Effector memory CD4-positive, alpha-beta T cell (primary cell): Measurements from ENCODE around the gene USP44.
"Not testable (repeated sequence)": the region's sequence is repeated elsewhere in the genome, so short reads cannot be mapped to it uniquely, and the experiment has no call there.

Source experiments
- DNase-seq, 3 donors: peaks; one replicate each; pipeline ENCODE4 v3.0.0-alpha.2; 2020
- H3K27ac ChIP-seq: 2 replicates; pipeline ENCODE4 v1.7.0; 2013; ENCODE audit warnings: mild to moderate bottlenecking, low read length, moderate library complexity; ENCODE audit not compliant: insufficient read depth, poor library complexity, severe bottlenecking
- H3K27me3 ChIP-seq: replicated peaks from 2 replicates; pipeline ENCODE4 v1.7.0; 2013; ENCODE audit warnings: mild to moderate bottlenecking, low read length; ENCODE audit not compliant: insufficient read depth, control insufficient read depth, poor library complexity, severe bottlenecking
- H3K36me3 ChIP-seq: 2 replicates; pipeline ENCODE4 v1.7.0; 2013; ENCODE audit warnings: mild to moderate bottlenecking, low read length, moderate library complexity; ENCODE audit not compliant: control insufficient read depth, insufficient read depth
- H3K4me1 ChIP-seq: 2 replicates; pipeline ENCODE4 v1.7.0; 2013; ENCODE audit warnings: low read length, mild to moderate bottlenecking; ENCODE audit not compliant: control insufficient read depth, insufficient read depth, poor library complexity, severe bottlenecking
- H3K4me3 ChIP-seq: 2 replicates; pipeline ENCODE4 v1.7.0; 2013; ENCODE audit warnings: low read length, low read depth, mild to moderate bottlenecking; ENCODE audit not compliant: insufficient read depth, poor library complexity, severe bottlenecking
- H3K9me3 ChIP-seq: 2 replicates; pipeline ENCODE4 v1.7.0; 2013; ENCODE audit warnings: mild to moderate bottlenecking, low read length, moderate library complexity; ENCODE audit not compliant: control insufficient read depth

Gene USP44

DNA sequence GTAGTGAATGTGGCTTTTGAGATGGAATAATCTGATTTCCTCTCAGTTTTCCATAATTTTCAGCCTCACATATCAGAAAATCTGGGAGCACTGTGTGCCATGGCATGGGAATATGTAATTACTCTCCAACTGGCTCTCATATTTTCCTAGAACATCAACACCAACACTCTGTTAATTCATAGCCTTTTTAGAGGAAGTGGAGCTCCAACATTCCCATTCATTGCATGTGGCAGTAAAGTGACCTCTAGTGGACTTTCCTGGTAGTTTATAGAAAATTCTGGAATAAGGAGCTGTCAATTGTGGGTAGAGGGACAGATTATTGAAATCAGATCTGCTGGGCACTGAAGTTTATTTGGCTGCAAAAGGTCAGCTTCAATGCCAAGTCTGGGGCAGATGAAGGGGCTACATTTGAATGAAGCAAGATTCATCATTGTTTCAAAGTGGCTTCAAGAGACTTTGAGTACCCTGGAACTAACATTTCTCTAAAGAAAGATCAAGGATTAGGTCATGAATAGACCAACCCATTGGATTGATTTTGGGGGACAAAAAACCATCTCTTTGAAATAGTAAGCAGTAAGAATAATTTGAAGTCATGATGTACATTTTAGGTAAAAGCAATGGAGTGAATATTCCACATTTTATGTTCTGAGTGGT, 23.6 kb upstream of the USP44 start:
- H3K36me3 ChIP-seq = no peaks in the 10 kb centered on the region
- no peak overlapping the region for H3K4me3 ChIP-seq
- H3K4me1 ChIP-seq = no peaks in the 10 kb centered on the region
- no peak overlapping the region for H3K27ac ChIP-seq
- no peak for DNase-seq
- no peaks in the 10 kb centered on the region for H3K9me3 ChIP-seq
- H3K27me3 ChIP-seq = no peaks in the 10 kb centered on the region

- H3K27ac ChIP-seq = no peak overlapping the region
- H3K4me1 ChIP-seq = no peaks in the 10 kb centered on the region
- no peak for DNase-seq
- H3K4me3 ChIP-seq = no peak overlapping the region
- H3K27me3 ChIP-seq = no peaks in the 10 kb centered on the region
- H3K36me3 ChIP-seq = no peaks in the 10 kb centered on the region
- no peaks in the 10 kb centered on the region for H3K9me3 ChIP-seq
Observed at GRCh38 chr12:95573951-95574576, 22.8 kb upstream of the USP44 start.

DNA sequence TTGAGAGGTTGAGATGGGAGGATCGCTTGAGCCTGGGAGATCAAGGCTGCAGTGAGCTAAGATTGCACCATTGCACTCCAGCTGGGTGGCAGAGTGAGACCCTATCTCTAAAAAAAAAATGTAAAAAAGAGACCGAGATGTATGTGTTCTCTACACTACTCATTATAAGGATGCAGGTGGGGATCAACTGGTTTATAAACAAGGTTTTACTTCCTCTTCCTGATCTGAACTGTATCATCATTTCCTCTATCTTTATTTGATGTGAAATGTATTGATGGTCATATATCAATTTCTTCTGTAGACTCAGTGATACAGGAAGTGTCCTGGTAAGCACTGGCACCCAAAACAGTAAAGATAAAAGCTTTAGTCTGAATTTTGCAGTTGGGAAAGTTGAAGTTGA, 20.1 kb upstream of the USP44 start:
- DNase-seq = no peak
- no peak overlapping the region for H3K27ac ChIP-seq
- no peaks in the 10 kb centered on the region for H3K9me3 ChIP-seq
- no peaks in the 10 kb centered on the region for H3K36me3 ChIP-seq
- no peak overlapping the region for H3K4me3 ChIP-seq
- no peaks in the 10 kb centered on the region for H3K27me3 ChIP-seq
- no peaks in the 10 kb centered on the region for H3K4me1 ChIP-seq

- not testable (repeated sequence) for H3K36me3 ChIP-seq, H3K4me3 ChIP-seq, H3K9me3 ChIP-seq, H3K27me3 ChIP-seq, H3K4me1 ChIP-seq, DNase-seq, H3K27ac ChIP-seq
Observed at GRCh38 chr12:95568045-95568444, 16.8 kb upstream of the USP44 start.

DNA sequence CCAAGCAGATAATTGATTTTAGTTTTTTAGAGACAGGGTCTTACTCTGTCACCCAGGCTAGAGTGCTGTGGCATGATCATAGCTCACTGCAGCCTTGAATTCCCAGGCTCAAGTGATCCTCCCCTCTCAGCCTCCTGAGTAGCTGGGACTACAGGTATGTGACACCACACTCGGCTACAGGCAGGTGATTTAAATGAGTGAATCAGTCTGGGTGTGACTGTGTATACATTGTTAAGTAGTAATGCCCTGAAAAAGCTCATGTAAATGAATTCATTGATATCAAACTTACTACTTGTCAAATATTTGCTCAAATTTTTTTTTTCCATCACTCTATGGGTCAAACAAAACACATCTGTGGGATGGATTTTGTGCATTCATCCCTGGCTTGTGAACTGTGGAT, 6.3 kb upstream of the USP44 start:
- Histone ChIP-seq H3K36me3 (no peaks in the 10 kb centered on the region), H3K4me1 (no peaks in the 10 kb centered on the region), H3K27ac (no peak overlapping the region), H3K9me3 (no peaks in the 10 kb centered on the region), H3K27me3 (no peaks in the 10 kb centered on the region), H3K4me3 (no peak overlapping the region)
- DNase-seq = no peak

GRCh38 chr12:95554532-95555071, 3.3 kb upstream of the USP44 start:
- no peak for DNase-seq
- Histone ChIP-seq H3K27me3 (no peaks in the 10 kb centered on the region), H3K4me1 (no peaks in the 10 kb centered on the region), H3K36me3 (no peaks in the 10 kb centered on the region), H3K27ac (no peak overlapping the region), H3K9me3 (no peaks in the 10 kb centered on the region), H3K4me3 (no peak overlapping the region)

DNA sequence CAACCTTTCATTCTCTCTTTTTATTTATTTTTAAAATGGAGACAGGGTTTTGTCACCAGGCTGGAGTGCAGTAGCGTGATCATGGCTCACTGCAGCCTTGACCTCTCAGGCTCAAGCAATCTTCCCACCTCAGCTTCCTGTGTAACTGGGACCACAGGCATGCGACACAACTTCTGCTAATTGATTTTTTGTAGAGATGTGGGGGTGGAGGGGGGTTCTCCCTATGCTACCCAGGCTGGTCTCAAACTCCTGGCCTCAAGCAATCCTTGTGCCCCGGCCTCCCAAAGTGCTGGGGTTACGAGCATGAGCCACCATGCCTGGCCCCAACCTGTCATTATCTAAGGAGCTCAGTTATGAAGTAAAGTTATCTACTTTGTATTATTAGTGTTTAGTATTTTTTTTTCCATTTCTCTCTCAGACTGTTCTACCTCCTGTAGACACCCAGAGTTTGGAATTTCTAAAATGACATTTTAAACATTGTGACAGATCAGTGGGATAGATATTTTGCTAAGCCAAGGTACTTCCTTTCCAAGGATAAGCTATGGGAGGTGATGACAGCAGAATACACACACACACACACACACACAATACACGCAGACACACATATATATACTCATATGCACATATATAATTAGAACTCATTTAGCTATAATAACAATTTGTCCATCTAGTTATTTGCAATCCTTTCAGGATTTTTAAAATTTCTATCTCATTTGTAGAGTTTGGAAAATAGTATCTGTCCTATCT, 2.1 kb upstream of the USP44 start:
- Histone ChIP-seq H3K27ac (no peak overlapping the region), H3K4me3 (no peak overlapping the region), H3K4me1 (no peaks in the 10 kb centered on the region), H3K36me3 (no peaks in the 10 kb centered on the region), H3K27me3 (no peaks in the 10 kb centered on the region), H3K9me3 (no peaks in the 10 kb centered on the region)
- DNase-seq = no peak

DNA sequence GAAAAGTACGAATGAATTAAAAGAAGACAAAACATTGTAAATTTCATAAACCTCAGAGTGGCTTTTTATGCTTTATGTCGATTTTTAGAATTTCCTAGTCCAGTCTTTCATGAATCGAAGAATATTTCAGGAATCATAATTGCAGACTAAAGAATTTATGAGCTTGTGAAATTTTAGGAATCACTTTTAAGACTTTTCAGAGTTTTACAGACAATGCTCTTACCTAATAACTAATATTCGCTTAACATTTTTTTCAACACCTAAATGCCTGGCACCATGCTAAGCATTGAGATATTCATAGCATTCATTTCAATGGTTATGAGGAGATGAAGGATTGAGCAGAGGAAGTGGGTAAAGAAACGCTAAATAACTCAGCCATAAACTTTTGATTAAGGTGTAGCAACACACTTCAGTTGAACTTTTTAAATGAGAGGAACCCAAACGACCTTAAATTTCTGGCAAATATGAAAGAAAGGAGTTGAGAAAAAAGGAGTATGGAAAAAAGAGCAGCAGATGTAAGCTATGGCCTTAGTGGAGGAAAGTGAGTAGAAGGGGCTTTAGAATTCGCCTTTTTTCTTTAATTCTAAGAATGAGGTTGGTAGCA, 739 bp upstream of the USP44 start:
- Histone ChIP-seq H3K27me3 (no peaks in the 10 kb centered on the region), H3K4me3 (no peak overlapping the region), H3K36me3 (no peaks in the 10 kb centered on the region), H3K4me1 (no peaks in the 10 kb centered on the region), H3K27ac (no peak overlapping the region), H3K9me3 (no peaks in the 10 kb centered on the region)
- no peak for DNase-seq

- peak overlapping the region; percentile 95 for H3K4me3 ChIP-seq
- no peaks in the 10 kb centered on the region for H3K27me3 ChIP-seq
- peak overlapping the region; percentile 74 for H3K27ac ChIP-seq
- no peak for DNase-seq
- no peaks in the 10 kb centered on the region for H3K36me3 ChIP-seq
- no peaks in the 10 kb centered on the region for H3K9me3 ChIP-seq
- no peaks in the 10 kb centered on the region for H3K4me1 ChIP-seq
Observed at GRCh38 chr12:95549392-95550084, 1.7 kb downstream of the USP44 start.
